Femur (tissue), 1 donor: ENCODE results near the gene PDZD2.

Experiments
- DNase-seq: peaks from one replicate; pipeline ENCODE4 v3.0.0-alpha.2; 2017

Gene PDZD2

DNA sequence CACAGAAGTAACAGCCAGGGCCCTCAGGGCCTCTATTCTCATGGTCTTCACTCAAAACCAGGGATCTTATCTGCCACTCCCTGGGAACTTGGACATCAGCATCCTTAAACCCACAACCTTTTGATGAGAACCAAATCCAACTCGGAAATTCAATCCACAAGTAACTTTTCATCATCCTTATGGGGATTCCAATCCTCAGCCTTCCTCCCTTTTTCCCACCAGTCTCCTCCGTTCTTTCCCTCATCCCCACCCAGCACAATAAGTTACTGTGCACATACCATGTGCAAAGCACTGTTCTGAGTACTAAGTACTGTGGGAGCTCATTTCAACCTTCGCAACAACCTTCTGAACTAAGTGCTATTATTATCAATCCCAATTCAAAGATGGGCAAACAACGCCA lies 518.1 kb downstream of the PDZD2 start:
- DNase-seq, result no peak

- DNase-seq, result no peak
Observed at GRCh38 chr5:32158679-32158975, 519.7 kb downstream of the PDZD2 start.

DNA sequence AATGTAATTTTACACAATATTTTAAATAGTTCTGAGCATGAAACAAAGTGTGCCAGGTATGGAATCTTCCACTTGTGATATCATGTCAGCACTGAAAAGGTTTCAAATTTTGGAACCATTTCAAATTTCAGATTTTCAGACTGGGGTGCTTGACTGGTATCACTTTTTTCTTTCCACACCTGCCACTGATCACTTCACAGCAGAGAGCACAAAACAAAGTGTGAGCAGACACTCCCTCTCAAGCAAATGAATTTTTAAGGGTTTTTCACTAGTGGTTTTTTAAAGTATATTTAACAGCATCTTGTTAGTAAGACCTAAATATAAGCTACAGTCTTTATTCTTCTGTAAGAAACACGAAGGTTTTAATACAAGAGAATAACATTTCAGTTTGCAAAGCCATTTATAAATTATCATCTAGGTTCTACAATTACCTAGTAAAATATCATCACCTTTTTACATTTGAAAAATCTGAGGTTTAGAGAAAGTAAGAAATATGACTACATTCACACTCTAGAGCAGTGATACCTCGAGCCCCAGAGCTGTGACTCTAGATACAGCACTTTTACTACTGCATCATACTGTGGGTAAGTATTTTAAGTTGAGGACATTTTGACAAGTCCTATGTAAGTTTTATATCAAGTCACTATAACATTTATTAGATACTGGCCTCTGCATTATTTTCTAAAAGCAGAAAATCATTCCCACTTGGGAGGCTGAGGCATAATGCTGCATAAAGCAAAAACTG lies 520.6 kb downstream of the PDZD2 start:
- no peak for DNase-seq

DNA sequence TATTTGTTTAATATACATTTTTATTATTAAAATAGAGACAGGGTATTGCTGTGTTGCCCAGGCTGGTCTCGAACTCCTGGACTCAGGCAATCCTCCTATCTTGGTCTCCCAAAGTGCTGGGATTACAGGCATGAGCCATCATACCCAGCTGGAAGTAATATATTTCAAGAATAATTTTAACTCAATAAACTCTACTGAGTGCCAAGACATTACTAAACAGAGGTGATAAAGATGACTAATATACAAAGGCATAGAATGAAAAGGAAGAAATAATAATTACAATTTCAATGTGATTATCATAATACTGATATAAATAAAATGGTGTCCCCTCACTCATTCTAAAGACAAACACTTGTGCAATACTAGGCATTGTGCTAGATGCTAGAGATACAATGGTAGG lies 521.3 kb downstream of the PDZD2 start:
- no peak for DNase-seq
